Dendritic cell treated with granulocyte-macrophage colony-stimulating factor and Interleukin-4, amounts not matched to agents 40 ng/mL and 50 ng/mL, for 4 days (primary cell): Measurements from ENCODE around the gene TTC39B.

Source experiments
- H3K27ac Mint-ChIP-seq: one replicate; pipeline ENCODE4 v1.8.0; 2022; ENCODE audit warnings: mild to moderate bottlenecking, mixed read lengths
- H3K27me3 Mint-ChIP-seq: one replicate; pipeline ENCODE4 v1.8.0; 2022; ENCODE audit warnings: mild to moderate bottlenecking, mixed read lengths
- H3K36me3 Mint-ChIP-seq: one replicate; pipeline ENCODE4 v1.8.0; 2022; ENCODE audit warnings: low read depth, mixed read lengths
- H3K4me1 Mint-ChIP-seq: one replicate; pipeline ENCODE4 v1.8.0; 2022; ENCODE audit warnings: low read depth, mixed read lengths
- H3K4me3 Mint-ChIP-seq: one replicate; pipeline ENCODE4 v1.8.0; 2022; ENCODE audit warnings: mild to moderate bottlenecking, moderate library complexity, mixed read lengths
- H3K9me3 Mint-ChIP-seq: one replicate; pipeline ENCODE4 v1.8.0; 2022; ENCODE audit warnings: mixed read lengths
- intact Hi-C: fragments of 100-400 bp; cut with micrococcal nuclease; formaldehyde crosslinking; loops from one replicate; pipeline ENCODE4 v1.15.0; 2022

The TTC39B gene

GRCh38 chr9:15271403-15271802, 35.6 kb downstream of the TTC39B start:
- Mint-ChIP-seq H3K9me3 (no peaks in the 10 kb centered on the region), H3K4me1 (no peaks in the 10 kb centered on the region), H3K27me3 (no peaks in the 10 kb centered on the region), H3K4me3 (no peak overlapping the region), H3K36me3 (no peaks in the 10 kb centered on the region), H3K27ac (no peak overlapping the region)
- intact Hi-C loops: no loop called here

GRCh38 chr9:15268782-15269181, 38.2 kb downstream of the TTC39B start:
- Mint-ChIP-seq H3K36me3 (no peaks in the 10 kb centered on the region), H3K4me3 (no peak overlapping the region), H3K27ac (no peak overlapping the region), H3K9me3 (no peaks in the 10 kb centered on the region), H3K4me1 (peaks cover 3% of the 10 kb centered on the region), H3K27me3 (no peaks in the 10 kb centered on the region)
- intact Hi-C loops: no loop called here

GRCh38 chr9:15268317-15268716, 38.7 kb downstream of the TTC39B start:
- no peaks in the 10 kb centered on the region for H3K36me3 Mint-ChIP-seq
- intact Hi-C loops: no loop called here
- no peak overlapping the region for H3K4me3 Mint-ChIP-seq
- no peak overlapping the region for H3K27ac Mint-ChIP-seq
- peaks cover 7% of the 10 kb centered on the region for H3K4me1 Mint-ChIP-seq
- no peaks in the 10 kb centered on the region for H3K9me3 Mint-ChIP-seq
- H3K27me3 Mint-ChIP-seq: no peaks in the 10 kb centered on the region

DNA sequence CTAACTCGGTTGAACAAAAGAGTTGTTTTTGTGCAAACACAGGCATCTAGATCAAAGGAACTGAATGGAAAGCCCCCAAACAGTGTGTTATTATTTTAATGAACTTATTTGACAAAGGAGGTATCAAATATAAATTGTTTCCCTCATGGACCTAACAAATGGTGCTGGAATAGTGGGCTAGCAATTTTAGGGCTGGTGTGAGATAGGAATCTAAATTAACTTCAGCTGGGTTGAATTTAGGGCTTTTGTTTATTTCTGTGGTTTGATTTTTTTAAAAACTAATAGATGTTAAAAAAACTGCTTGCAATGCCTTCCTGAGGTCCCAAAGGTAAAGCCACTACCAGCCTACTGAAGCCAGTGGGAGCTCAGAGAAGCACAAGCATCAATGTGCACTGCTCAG, 42.1 kb downstream of the TTC39B start:
- no peak overlapping the region for H3K27ac Mint-ChIP-seq

DNA sequence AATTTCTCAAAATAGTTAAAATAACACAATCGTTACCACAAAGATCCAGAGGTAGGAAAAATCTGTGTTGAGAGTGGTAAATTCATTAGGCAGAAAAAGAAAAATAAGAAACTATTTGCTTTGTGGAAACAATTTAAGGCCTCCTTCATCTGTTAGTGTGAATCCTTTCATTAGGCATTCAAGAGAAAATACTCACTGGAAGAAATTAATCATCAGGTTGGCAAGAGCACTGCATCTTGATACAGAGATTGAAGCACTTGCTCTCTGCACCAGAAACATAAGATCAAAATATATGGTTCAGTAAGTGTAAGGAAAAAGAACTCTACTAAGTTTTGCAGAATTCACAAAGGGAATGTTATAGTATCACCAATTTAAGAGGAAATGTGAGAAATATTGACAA, 44.4 kb downstream of the TTC39B start:
- Mint-ChIP-seq H3K27ac (no peak overlapping the region), H3K9me3 (no peaks in the 10 kb centered on the region), H3K4me1 (peaks cover 8% of the 10 kb centered on the region), H3K4me3 (no peak overlapping the region), H3K27me3 (no peaks in the 10 kb centered on the region), H3K36me3 (no peaks in the 10 kb centered on the region)
- intact Hi-C loops: no loop called here

More for the DNA sequence above, 42.1 kb downstream of the TTC39B start:
- Mint-ChIP-seq H3K27me3 (no peaks in the 10 kb centered on the region), H3K9me3 (no peaks in the 10 kb centered on the region), H3K4me3 (no peak overlapping the region), H3K4me1 (peaks cover 8% of the 10 kb centered on the region), H3K36me3 (no peaks in the 10 kb centered on the region)
- intact Hi-C loops: no loop called here

- intact Hi-C loops: no loop called here
- Mint-ChIP-seq H3K4me1 (no peaks in the 10 kb centered on the region), H3K4me3 (no peak overlapping the region), H3K36me3 (no peaks in the 10 kb centered on the region), H3K9me3 (no peaks in the 10 kb centered on the region), H3K27me3 (no peaks in the 10 kb centered on the region), H3K27ac (no peak overlapping the region)
These were observed 50.6 kb downstream of the TTC39B start for GRCh38 chr9:15256426-15256825.

DNA sequence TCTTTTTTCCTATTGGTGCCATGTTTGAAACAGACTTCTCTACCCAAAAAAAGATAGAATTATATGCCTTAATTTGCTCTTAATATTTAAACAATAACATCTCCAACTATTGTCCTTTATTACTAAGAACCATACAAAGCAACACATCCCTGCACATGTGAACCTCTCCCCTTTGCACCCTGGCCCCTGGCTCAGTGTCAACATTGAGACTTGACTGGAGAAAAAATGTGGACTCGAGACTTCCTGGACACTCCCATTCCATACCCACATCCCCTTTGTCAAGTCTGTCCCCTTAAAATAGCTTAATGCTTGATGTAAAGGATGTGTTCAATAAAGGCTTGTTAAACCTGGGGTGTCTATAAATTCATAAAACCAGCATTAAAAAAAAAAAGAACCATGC, 53.2 kb downstream of the TTC39B start:
- Mint-ChIP-seq H3K4me1 (no peaks in the 10 kb centered on the region), H3K27ac (no peak overlapping the region)

DNA sequence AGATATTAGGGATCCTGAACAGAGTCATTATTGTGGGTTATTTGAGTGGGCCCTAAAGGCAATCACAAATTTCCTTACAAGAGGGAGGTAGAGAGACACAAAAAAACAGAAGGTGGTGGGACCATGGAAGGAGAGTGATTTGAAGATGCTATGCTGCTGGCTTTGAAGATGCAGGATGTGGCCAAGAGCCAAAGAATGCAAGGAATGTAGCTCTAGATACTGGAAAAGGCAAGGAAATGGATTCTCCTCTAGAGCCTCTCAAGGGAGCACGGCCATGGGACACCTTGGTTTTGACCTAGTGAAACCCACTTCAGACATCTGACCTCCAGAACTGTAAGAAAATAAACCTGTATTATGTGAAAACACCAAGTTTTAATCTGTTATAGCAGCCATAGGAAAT, 53.8 kb downstream of the TTC39B start:
- intact Hi-C loops: no loop called here
- Mint-ChIP-seq H3K9me3 (no peaks in the 10 kb centered on the region), H3K36me3 (no peaks in the 10 kb centered on the region), H3K4me3 (no peak overlapping the region), H3K27ac (no peak overlapping the region), H3K27me3 (no peaks in the 10 kb centered on the region), H3K4me1 (no peaks in the 10 kb centered on the region)

More for the DNA sequence above, 53.2 kb downstream of the TTC39B start:
- H3K27me3 Mint-ChIP-seq: no peaks in the 10 kb centered on the region
- H3K4me3 Mint-ChIP-seq: no peak overlapping the region
- no peaks in the 10 kb centered on the region for H3K36me3 Mint-ChIP-seq
- intact Hi-C loops: no loop called here
- H3K9me3 Mint-ChIP-seq: no peaks in the 10 kb centered on the region

GRCh38 chr9:15249981-15250380, 57.0 kb downstream of the TTC39B start:
- Mint-ChIP-seq H3K36me3 (no peaks in the 10 kb centered on the region), H3K27ac (no peak overlapping the region), H3K9me3 (no peaks in the 10 kb centered on the region), H3K4me1 (peaks cover 5% of the 10 kb centered on the region), H3K27me3 (no peaks in the 10 kb centered on the region), H3K4me3 (no peak overlapping the region)
- intact Hi-C loops: no loop called here

GRCh38 chr9:15249042-15249818, 57.8 kb downstream of the TTC39B start:
- Mint-ChIP-seq H3K36me3 (no peaks in the 10 kb centered on the region), H3K27me3 (no peaks in the 10 kb centered on the region), H3K9me3 (no peaks in the 10 kb centered on the region), H3K4me1 (peaks cover 5% of the 10 kb centered on the region), H3K27ac (no peak overlapping the region), H3K4me3 (no peak overlapping the region)
- intact Hi-C loops: no loop called here

DNA sequence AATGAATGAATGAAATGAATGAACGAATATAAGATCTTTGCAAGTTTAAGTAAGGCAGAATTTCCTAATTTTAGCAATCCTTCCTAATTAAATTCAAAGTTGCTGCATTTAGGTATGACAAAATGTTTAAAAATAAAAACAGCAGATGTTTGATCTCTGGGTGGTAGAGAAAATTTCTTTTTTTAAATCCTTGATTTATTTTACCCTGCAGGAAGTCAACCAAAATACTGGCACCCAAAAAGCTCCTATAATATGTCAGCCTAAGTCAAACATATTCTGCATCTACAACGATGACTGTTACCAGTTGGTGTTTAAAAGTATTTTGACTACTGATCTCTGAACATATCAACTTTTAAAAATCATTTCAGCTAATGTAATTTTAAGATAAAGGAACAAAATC, 58.4 kb downstream of the TTC39B start:
- Mint-ChIP-seq H3K4me3 (no peak overlapping the region), H3K27ac (no peak overlapping the region), H3K9me3 (no peaks in the 10 kb centered on the region), H3K4me1 (peaks cover 5% of the 10 kb centered on the region), H3K36me3 (no peaks in the 10 kb centered on the region), H3K27me3 (no peaks in the 10 kb centered on the region)
- intact Hi-C loops: no loop called here

DNA sequence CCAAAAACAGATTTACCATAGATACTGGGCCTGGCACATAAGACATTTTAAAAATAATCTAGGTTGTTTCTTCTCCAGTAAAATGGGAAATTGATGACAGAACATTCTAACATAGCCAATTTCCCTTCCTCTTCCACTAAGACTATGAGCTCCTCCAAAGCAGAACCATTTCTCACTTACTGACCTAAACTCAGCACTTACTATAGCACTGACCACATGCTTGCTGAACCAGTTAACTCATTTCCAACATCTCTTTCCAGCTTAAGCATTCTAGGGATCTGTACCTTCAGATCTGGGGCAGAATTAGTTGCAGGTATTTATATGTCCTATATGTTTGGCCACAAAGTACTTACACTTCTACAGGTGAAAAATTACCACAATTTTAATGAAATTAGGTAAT, 58.9 kb downstream of the TTC39B start:
- peaks cover 5% of the 10 kb centered on the region for H3K4me1 Mint-ChIP-seq
- no peaks in the 10 kb centered on the region for H3K9me3 Mint-ChIP-seq
- H3K36me3 Mint-ChIP-seq: no peaks in the 10 kb centered on the region
- no peak overlapping the region for H3K27ac Mint-ChIP-seq
- intact Hi-C loops: no loop called here
- H3K27me3 Mint-ChIP-seq: no peaks in the 10 kb centered on the region
- no peak overlapping the region for H3K4me3 Mint-ChIP-seq

DNA sequence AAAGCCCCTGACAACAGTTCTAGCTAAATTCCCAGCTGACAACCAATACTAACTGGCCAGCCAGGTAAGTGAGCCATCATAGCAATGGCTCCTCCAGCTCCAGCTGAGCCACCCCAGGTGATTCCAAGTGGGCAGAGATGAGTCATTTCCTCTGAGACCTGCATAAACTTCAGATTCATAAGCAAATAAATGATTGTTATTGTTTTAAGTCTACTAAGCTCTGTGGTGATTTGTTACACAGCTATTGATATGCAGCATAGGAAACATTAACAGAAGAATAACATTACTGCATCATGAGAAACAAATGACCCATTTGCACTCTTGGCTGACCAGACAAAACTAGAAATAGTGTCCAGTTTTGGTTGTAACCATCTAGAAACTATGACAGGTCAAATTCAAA, 60.3 kb downstream of the TTC39B start:
- no peak overlapping the region for H3K4me3 Mint-ChIP-seq
- H3K9me3 Mint-ChIP-seq: no peaks in the 10 kb centered on the region
- intact Hi-C loops: no loop called here
- H3K27ac Mint-ChIP-seq: no peak overlapping the region
- no peaks in the 10 kb centered on the region for H3K27me3 Mint-ChIP-seq
- no peaks in the 10 kb centered on the region for H3K36me3 Mint-ChIP-seq
- peaks cover 5% of the 10 kb centered on the region for H3K4me1 Mint-ChIP-seq

GRCh38 chr9:15246243-15246642, 60.8 kb downstream of the TTC39B start:
- no peaks in the 10 kb centered on the region for H3K27me3 Mint-ChIP-seq
- peaks cover 5% of the 10 kb centered on the region for H3K4me1 Mint-ChIP-seq
- intact Hi-C loops: no loop called here
- H3K9me3 Mint-ChIP-seq: no peaks in the 10 kb centered on the region
- H3K4me3 Mint-ChIP-seq: no peak overlapping the region
- H3K27ac Mint-ChIP-seq: no peak overlapping the region
- no peaks in the 10 kb centered on the region for H3K36me3 Mint-ChIP-seq

GRCh38 chr9:15244001-15244441, 63.0 kb downstream of the TTC39B start:
- Mint-ChIP-seq H3K36me3 (no peaks in the 10 kb centered on the region), H3K9me3 (no peaks in the 10 kb centered on the region), H3K27ac (no peak overlapping the region), H3K4me1 (peaks cover 5% of the 10 kb centered on the region), H3K27me3 (no peaks in the 10 kb centered on the region), H3K4me3 (no peak overlapping the region)
- intact Hi-C loops: no loop called here
